Mesodermal cell (in vitro differentiated cells): ENCODE measurements around the gene LIN28B.

Experiments
- H3K27ac ChIP-seq: 2 replicates; pipeline ENCODE4 v1.7.0; 2013; ENCODE audit warnings: mild to moderate bottlenecking, low read depth, low read length, moderate library complexity; ENCODE audit not compliant: severe bottlenecking
- H3K36me3 ChIP-seq: 2 replicates; pipeline ENCODE4 v1.7.1; 2013; ENCODE audit warnings: mild to moderate bottlenecking, low read length, moderate library complexity; ENCODE audit not compliant: control insufficient read depth, insufficient read depth
- H3K4me1 ChIP-seq: one replicate; pipeline ENCODE4 v1.7.1; 2013; ENCODE audit warnings: mild to moderate bottlenecking, low read length; ENCODE audit not compliant: insufficient read depth, control insufficient read depth, poor library complexity, severe bottlenecking
- H3K4me3 ChIP-seq: 2 replicates; pipeline ENCODE4 v1.7.0; 2013; ENCODE audit warnings: low read length, control low read depth, mild to moderate bottlenecking; ENCODE audit not compliant: insufficient read depth, poor library complexity, severe bottlenecking; ENCODE audit errors: extremely low read depth
- H3K9me3 ChIP-seq: 2 replicates; pipeline ENCODE4 v1.7.1; 2013; ENCODE audit warnings: mild to moderate bottlenecking, low read length, moderate library complexity; ENCODE audit not compliant: control insufficient read depth
- WGBS, 2 experiments: methylation state at CpG; one replicate each; pipeline ENCODE4 v1.1.5; 2013; ENCODE audit warnings: missing lambda C conversion rate in 2 of 2; ENCODE audit not compliant: insufficient coverage in 2 of 2; 5-methylcytosine and 5-hydroxymethylcytosine counted together

Gene LIN28B

DNA sequence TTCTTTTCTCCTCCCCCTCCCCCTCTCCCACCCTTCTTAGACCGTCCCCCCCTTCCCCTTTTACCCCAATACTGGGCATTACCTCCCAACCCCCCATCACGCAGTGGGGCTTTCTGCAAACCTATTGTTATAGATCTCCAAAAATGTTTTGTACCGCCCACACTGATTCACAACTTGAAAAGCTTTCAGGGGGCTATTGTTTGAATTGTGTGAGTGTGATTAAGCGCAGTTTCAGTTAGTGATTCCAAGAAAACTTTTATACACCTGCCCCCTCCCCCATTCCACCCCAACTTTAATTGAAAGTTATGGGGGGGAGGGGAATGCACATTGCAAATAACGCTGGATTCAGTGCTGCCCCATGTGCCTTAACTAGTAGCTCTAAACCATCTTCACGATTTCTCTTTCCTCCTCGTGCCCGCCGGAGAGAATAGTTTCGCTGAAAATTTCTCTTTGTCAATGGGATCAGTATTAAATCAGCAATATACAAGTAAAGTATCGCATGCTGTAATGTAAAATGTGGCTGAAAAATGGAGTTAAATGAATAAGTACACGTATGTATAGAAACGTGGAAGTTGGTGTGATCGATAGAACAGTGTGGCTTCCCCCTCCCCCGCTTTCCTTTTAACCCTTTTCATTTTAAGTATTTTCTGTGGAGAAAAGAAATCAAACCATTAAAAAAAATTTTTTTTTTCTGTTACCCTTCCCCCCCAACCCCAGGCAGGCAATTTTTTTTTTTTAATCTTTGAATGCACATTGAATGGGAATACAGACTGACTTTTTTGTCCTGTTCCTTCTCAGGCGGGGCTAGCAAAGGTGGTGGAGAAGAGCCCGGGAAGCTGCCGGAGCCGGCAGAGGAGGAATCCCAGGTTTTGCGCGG is 632 bp downstream of the LIN28B start:
- Histone ChIP-seq H3K4me1 (no peaks in the 10 kb centered on the region), H3K4me3 (peak overlapping the region; percentile 59), H3K27ac (peak overlapping the region; percentile 83), H3K9me3 (no peaks in the 10 kb centered on the region), H3K36me3 (peaks cover 5% of the 10 kb centered on the region)
- WGBS, 2 experiments = 0% methylated on average over 6 to 7 of the region's 21 CpGs

- no peaks in the 10 kb centered on the region for H3K9me3 ChIP-seq
- WGBS, 2 experiments = 0% methylated on average over 4 to 5 of the region's 19 CpGs
- peak overlapping the region; percentile 83 for H3K27ac ChIP-seq
- H3K4me3 ChIP-seq = peak overlapping the region; percentile 59
- no peaks in the 10 kb centered on the region for H3K4me1 ChIP-seq
- H3K36me3 ChIP-seq = peaks cover 5% of the 10 kb centered on the region
These were observed 1.5 kb downstream of the LIN28B start for GRCh38 chr6:104958178-104959025.

- Histone ChIP-seq H3K4me1 (no peaks in the 10 kb centered on the region), H3K9me3 (no peaks in the 10 kb centered on the region), H3K36me3 (peaks cover 5% of the 10 kb centered on the region), H3K4me3 (peak overlapping the region; percentile 59), H3K27ac (no peak overlapping the region)
- 0% methylated on average over 1 of the region's 3 CpGs for WGBS, 2 experiments
These were observed 2.3 kb downstream of the LIN28B start for GRCh38 chr6:104959026-104959858.

- peaks cover 14% of the 10 kb centered on the region for H3K4me1 ChIP-seq
- WGBS, 2 experiments = 20% methylated on average over 1 of the region's 2 CpGs; no CpG with 5 or more reads in 1 of the 2 experiments
- no peaks in the 10 kb centered on the region for H3K9me3 ChIP-seq
- peaks cover 3% of the 10 kb centered on the region for H3K36me3 ChIP-seq
- no peak overlapping the region for H3K4me3 ChIP-seq
- H3K27ac ChIP-seq = peak overlapping the region; percentile 60
These were observed 12.2 kb downstream of the LIN28B start for GRCh38 chr6:104969108-104969507.

GRCh38 chr6:104969785-104970581 is 13.1 kb downstream of the LIN28B start:
- no CpG with 5 or more reads among the region's 2 CpGs for WGBS, 2 experiments
- no peaks in the 10 kb centered on the region for H3K9me3 ChIP-seq
- peaks cover 3% of the 10 kb centered on the region for H3K36me3 ChIP-seq
- no peak overlapping the region for H3K4me3 ChIP-seq
- peak overlapping the region; percentile 60 for H3K27ac ChIP-seq
- H3K4me1 ChIP-seq = peaks cover 14% of the 10 kb centered on the region

DNA sequence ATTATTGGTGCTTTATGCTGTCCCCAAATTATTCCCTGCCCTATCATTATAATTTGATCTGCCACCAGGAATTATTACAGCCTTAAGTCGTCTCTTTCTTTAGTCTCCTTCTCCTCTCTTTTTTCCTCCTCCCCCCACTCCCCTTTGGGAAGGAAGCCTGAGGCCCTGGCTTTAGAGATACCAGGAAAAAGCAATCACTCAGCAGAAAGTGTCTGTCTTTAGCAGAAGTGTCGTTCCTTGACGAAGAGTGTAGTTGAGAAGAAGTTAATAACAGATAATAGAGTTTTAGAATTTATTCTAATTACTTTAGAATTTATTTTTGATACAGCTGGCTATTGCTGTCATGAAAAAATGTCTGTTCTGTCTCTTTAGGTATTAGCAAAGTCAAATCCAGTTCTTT is 16.5 kb downstream of the LIN28B start:
- WGBS, 2 experiments = 11 to 14% methylated on average over 1 of the region's 3 CpGs
- Histone ChIP-seq H3K4me3 (no peak overlapping the region), H3K27ac (no peak overlapping the region), H3K36me3 (peaks cover 15% of the 10 kb centered on the region), H3K4me1 (peaks cover 14% of the 10 kb centered on the region), H3K9me3 (no peaks in the 10 kb centered on the region)

GRCh38 chr6:104983296-104983695 is 26.4 kb downstream of the LIN28B start:
- Histone ChIP-seq H3K9me3 (no peaks in the 10 kb centered on the region), H3K36me3 (peaks cover 46% of the 10 kb centered on the region), H3K27ac (no peak overlapping the region), H3K4me3 (no peak overlapping the region), H3K4me1 (no peaks in the 10 kb centered on the region)
- 100% methylated on average over 2 to 5 of the region's 5 CpGs for WGBS, 2 experiments

DNA sequence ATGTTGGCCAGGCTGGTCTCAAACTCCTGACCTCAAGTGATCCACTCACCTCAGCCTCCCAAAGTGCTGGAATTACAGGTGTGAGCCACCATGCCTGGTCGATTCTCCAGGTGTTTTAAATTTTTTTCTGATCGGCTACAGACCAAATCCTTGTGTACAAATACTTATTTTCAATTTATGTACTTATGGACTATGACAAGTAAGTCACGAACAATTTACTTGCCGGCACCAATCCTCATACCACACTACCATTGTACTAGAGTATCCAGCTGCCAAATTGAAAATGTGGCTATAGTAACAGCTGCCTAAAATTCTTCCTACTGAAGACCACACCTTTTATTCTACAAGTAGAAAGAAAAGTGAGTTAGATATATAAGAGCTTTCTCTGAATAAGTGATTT is 26.9 kb downstream of the LIN28B start:
- no peaks in the 10 kb centered on the region for H3K9me3 ChIP-seq
- H3K27ac ChIP-seq = no peak overlapping the region
- WGBS, 2 experiments = 67% methylated on average over 1 of the region's 4 CpGs; no CpG with 5 or more reads in 1 of the 2 experiments

DNA sequence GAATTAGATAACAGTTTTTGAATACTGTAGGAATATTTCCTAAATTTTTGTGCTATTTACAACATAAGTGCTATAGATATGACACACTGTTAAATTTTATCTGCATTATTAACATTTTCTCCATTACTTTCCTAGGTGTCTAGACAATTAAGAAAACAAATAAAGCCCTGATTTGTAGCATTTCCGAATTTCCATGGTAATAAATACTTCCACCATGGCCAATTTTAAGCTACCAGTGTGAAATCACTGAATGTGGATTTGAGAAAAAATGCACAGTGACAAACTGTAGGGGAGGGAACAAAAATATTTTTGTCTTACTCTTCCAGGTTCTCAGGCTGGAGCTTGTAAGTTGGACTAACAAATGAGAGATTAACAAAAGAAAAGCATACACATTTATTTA is 27.9 kb downstream of the LIN28B start:
- peaks cover 49% of the 10 kb centered on the region for H3K36me3 ChIP-seq
- WGBS, 2 experiments = no CpG with 5 or more reads among the region's 1 CpG
- no peak overlapping the region for H3K4me3 ChIP-seq
- H3K27ac ChIP-seq = no peak overlapping the region
- H3K9me3 ChIP-seq = no peaks in the 10 kb centered on the region
- no peaks in the 10 kb centered on the region for H3K4me1 ChIP-seq

More for the DNA sequence above, 26.9 kb downstream of the LIN28B start:
- Histone ChIP-seq H3K36me3 (peaks cover 45% of the 10 kb centered on the region), H3K4me3 (no peak overlapping the region), H3K4me1 (no peaks in the 10 kb centered on the region)
